GM21786 (cell line): ENCODE data around the gene PNMA5.
A peak's percentile ranks its signal among the peaks of the same experiment; 100 is the strongest.
"Not testable (repeated sequence)": the region's sequence is repeated elsewhere in the genome, so short reads cannot be mapped to it uniquely, and the experiment has no call there.

Source experiments
- ATAC-seq: cut with Tn5 transposase; IDR thresholded peaks from one replicate; pipeline ENCODE4 v1.9.1; 2021; ENCODE audit not compliant: unreplicated experiment

The PNMA5 gene

GRCh38 chrX:152993933-152994332, at the start of gene PNMA5:
Gene PNMA5, minus strand, starts transcription at chrX:152994116. Its CDS starts 2,518 bp downstream, at chrX:152991598.
- ATAC-seq: no peak

GRCh38 chrX:153032397-153033118, 38.6 kb upstream of the PNMA5 start:
- peak; percentile 83 for ATAC-seq

GRCh38 chrX:153030801-153031200, 36.9 kb upstream of the PNMA5 start:
- no peak for ATAC-seq

GRCh38 chrX:153029875-153030274, 36.0 kb upstream of the PNMA5 start:
- ATAC-seq: no peak

GRCh38 chrX:153029162-153029561, 35.2 kb upstream of the PNMA5 start:
- no peak for ATAC-seq

GRCh38 chrX:153028487-153028886, 34.6 kb upstream of the PNMA5 start:
- not testable (repeated sequence) for ATAC-seq

- ATAC-seq: not testable (repeated sequence)
These were observed 32.6 kb upstream of the PNMA5 start for GRCh38 chrX:153026501-153026900.

GRCh38 chrX:153019166-153019565, 25.2 kb upstream of the PNMA5 start:
- no peak for ATAC-seq

GRCh38 chrX:153017174-153017573, 23.3 kb upstream of the PNMA5 start:
- not testable (repeated sequence) for ATAC-seq

GRCh38 chrX:153004780-153005179, 10.9 kb upstream of the PNMA5 start:
- ATAC-seq: no peak

GRCh38 chrX:153003981-153004380, 10.1 kb upstream of the PNMA5 start:
- ATAC-seq: no peak

GRCh38 chrX:153002182-153002581, 8.3 kb upstream of the PNMA5 start:
- ATAC-seq: not testable (repeated sequence)

GRCh38 chrX:152997337-152997736, 3.4 kb upstream of the PNMA5 start:
- ATAC-seq: no peak

GRCh38 chrX:152992115-152992514, 1.8 kb downstream of the PNMA5 start:
- no peak for ATAC-seq

GRCh38 chrX:152991123-152991522, 2.8 kb downstream of the PNMA5 start:
- ATAC-seq: no peak

GRCh38 chrX:152989292-152989658, 4.6 kb downstream of the PNMA5 start:
- no peak for ATAC-seq

GRCh38 chrX:152988536-152989291, 5.2 kb downstream of the PNMA5 start:
- ATAC-seq: no peak

GRCh38 chrX:152987801-152988200, 6.1 kb downstream of the PNMA5 start:
- no peak for ATAC-seq

- not testable (repeated sequence) for ATAC-seq
These were observed 6.8 kb downstream of the PNMA5 start for GRCh38 chrX:152987156-152987555.

GRCh38 chrX:152985383-152985782, 8.5 kb downstream of the PNMA5 start:
- not testable (repeated sequence) for ATAC-seq

- no peak for ATAC-seq
These were observed 25.7 kb downstream of the PNMA5 start for GRCh38 chrX:152968193-152968592.

GRCh38 chrX:152960115-152960514, 33.8 kb downstream of the PNMA5 start:
- no peak for ATAC-seq
